Endothelial cell (in vitro differentiated cells): ENCODE measurements around the gene PRRX2. TPM values are rescaled to one million over a fixed set of nuclear protein-coding genes. Genes with fewer than 3 reads are reported as not detected.

ENCODE experiments used
- DNase-seq: peaks from one replicate; pipeline ENCODE4 v3.0.0; 2021; ENCODE audit warnings: low spot score
- H3K27ac Mint-ChIP-seq: one replicate; pipeline ENCODE4 v1.8.0; 2021; ENCODE audit warnings: mixed read lengths, inconsistent platforms; ENCODE audit not compliant: unreplicated experiment
- H3K27me3 Mint-ChIP-seq: one replicate; pipeline ENCODE4 v1.8.0; 2021; ENCODE audit warnings: mild to moderate bottlenecking, moderate library complexity, mixed read lengths, inconsistent platforms; ENCODE audit not compliant: unreplicated experiment
- H3K36me3 Mint-ChIP-seq: one replicate; pipeline ENCODE4 v1.8.0; 2021; ENCODE audit warnings: mild to moderate bottlenecking, low read depth, mixed read lengths, inconsistent platforms; ENCODE audit not compliant: unreplicated experiment
- H3K4me1 Mint-ChIP-seq: one replicate; pipeline ENCODE4 v1.8.0; 2021; ENCODE audit warnings: mild to moderate bottlenecking, mixed read lengths, inconsistent platforms; ENCODE audit not compliant: unreplicated experiment
- H3K4me3 Mint-ChIP-seq: one replicate; pipeline ENCODE4 v1.8.0; 2021; ENCODE audit warnings: mild to moderate bottlenecking, mixed read lengths, inconsistent platforms; ENCODE audit not compliant: unreplicated experiment
- H3K9me3 Mint-ChIP-seq: one replicate; pipeline ENCODE4 v1.8.0; 2021; ENCODE audit warnings: mixed read lengths, inconsistent platforms; ENCODE audit not compliant: unreplicated experiment
- total RNA-seq: library from RNA; stranded (reverse); fragmentation: NEBNext Ultra II Directional; extraction: Animal tissue kit (Norgen Biotek cat#: 25700); gene quantifications from one replicate; pipeline ENCODE4 v1.2.1, GENCODE V29; 2021; ENCODE audit not compliant: unreplicated experiment
- TF ChIP-seq, protein P1 (sequence below): fragments of 200-600 bp; sonication (generic); IDR thresholded peaks from one replicate; pipeline ENCODE4 v1.5.0; 2021; ENCODE audit warnings: antibody characterized with exemption; ENCODE audit not compliant: unreplicated experiment

PRRX2 gene
- total RNA-seq, 1 donor from 2014 or later, result 0.21 TPM

DNA sequence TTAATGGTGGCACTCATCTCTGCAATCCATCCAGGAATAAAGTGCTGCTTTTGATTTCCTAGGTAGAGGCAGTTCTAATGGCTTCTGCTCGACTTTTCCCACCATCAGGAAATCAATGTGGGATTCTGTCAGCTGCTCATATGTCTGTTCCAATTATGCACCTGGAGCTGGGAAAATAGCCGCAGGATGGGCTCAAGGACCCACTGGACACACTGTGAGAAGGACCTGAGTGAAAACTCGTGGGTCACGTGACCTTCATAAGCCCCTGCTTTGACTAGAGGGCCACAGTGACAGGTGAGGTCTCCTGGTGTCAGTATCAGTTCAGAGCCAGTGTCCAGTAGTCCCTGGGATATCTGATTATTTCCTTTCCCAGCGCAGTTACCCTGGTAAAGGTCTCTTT, 105.3 kb downstream of the PRRX2 start:
- no peaks in the 10 kb centered on the region for H3K9me3 Mint-ChIP-seq
- no peaks in the 10 kb centered on the region for H3K4me1 Mint-ChIP-seq
- no peak overlapping the region for H3K27ac Mint-ChIP-seq
- TF ChIP-seq, protein P1, sequence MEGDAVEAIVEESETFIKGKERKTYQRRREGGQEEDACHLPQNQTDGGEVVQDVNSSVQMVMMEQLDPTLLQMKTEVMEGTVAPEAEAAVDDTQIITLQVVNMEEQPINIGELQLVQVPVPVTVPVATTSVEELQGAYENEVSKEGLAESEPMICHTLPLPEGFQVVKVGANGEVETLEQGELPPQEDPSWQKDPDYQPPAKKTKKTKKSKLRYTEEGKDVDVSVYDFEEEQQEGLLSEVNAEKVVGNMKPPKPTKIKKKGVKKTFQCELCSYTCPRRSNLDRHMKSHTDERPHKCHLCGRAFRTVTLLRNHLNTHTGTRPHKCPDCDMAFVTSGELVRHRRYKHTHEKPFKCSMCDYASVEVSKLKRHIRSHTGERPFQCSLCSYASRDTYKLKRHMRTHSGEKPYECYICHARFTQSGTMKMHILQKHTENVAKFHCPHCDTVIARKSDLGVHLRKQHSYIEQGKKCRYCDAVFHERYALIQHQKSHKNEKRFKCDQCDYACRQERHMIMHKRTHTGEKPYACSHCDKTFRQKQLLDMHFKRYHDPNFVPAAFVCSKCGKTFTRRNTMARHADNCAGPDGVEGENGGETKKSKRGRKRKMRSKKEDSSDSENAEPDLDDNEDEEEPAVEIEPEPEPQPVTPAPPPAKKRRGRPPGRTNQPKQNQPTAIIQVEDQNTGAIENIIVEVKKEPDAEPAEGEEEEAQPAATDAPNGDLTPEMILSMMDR, result no peak
- H3K36me3 Mint-ChIP-seq, result no peaks in the 10 kb centered on the region
- no peaks in the 10 kb centered on the region for H3K27me3 Mint-ChIP-seq
- DNase-seq, result no peak
- no peak overlapping the region for H3K4me3 Mint-ChIP-seq

Other genes with a start within 250 kb of the PRRX2 start
- not detected for gene C9orf50, start 44.5 kb upstream of the PRRX2 start, total RNA-seq
- 16.7 TPM for gene NTMT1, start 39.5 kb upstream of the PRRX2 start, total RNA-seq
- 26.2 TPM for gene ASB6, start 23.5 kb upstream of the PRRX2 start, total RNA-seq
- 0.15 TPM for gene PTGES, start 87.4 kb downstream of the PRRX2 start, total RNA-seq
- 22.8 TPM for gene TOR1B, start 137.5 kb downstream of the PRRX2 start, total RNA-seq
- gene TOR1A, start 158.5 kb downstream of the PRRX2 start, total RNA-seq, result 58.0 TPM
- 29.1 TPM for gene C9orf78, start 169.6 kb downstream of the PRRX2 start, total RNA-seq
- 21.7 TPM for gene USP20, start 169.8 kb downstream of the PRRX2 start, total RNA-seq